ENCODE results near the gene ACTA1. TPM values are rescaled to one million over a fixed set of nuclear protein-coding genes. Genes with fewer than 3 reads are reported as not detected.

Gene ACTA1
- total RNA-seq, 1 donor: not detected

GRCh38 chr1:229457436-229457835, 23.5 kb upstream of the ACTA1 start:
- TF ChIP-seq, protein P1, sequence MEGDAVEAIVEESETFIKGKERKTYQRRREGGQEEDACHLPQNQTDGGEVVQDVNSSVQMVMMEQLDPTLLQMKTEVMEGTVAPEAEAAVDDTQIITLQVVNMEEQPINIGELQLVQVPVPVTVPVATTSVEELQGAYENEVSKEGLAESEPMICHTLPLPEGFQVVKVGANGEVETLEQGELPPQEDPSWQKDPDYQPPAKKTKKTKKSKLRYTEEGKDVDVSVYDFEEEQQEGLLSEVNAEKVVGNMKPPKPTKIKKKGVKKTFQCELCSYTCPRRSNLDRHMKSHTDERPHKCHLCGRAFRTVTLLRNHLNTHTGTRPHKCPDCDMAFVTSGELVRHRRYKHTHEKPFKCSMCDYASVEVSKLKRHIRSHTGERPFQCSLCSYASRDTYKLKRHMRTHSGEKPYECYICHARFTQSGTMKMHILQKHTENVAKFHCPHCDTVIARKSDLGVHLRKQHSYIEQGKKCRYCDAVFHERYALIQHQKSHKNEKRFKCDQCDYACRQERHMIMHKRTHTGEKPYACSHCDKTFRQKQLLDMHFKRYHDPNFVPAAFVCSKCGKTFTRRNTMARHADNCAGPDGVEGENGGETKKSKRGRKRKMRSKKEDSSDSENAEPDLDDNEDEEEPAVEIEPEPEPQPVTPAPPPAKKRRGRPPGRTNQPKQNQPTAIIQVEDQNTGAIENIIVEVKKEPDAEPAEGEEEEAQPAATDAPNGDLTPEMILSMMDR (IDR thresholded peaks at IDR 0.05; ENCODE audit: insufficient read depth, low read length): no peak
- no peak overlapping the region for H3K4me3 ChIP-seq (ENCODE audit: low read depth, low read length)
- DNase-seq (ENCODE audit: low read depth): no peak

DNA sequence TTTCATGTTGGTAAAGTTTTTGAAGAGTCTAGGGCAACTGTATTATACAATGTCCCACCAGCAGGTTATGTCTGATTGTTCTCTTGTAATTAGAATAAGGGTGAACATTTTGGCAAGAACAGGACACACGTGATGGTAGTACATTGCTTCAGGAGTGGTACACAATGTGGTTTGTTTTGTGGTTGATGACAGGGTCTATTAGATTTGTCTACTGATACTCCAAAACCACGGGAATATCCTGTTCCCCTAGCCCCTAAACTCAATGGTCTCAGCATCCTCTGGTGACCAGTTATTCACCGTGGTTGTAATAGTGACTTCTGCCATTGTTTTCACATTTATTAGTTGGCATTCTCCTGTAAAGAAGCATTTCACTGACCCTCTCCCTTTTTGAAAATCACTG, 22.1 kb upstream of the ACTA1 start:
- no peak for DNase-seq (ENCODE audit: low read depth)
- TF ChIP-seq, protein P1 (IDR thresholded peaks at IDR 0.05; ENCODE audit: insufficient read depth, low read length): no peak
- H3K4me3 ChIP-seq (ENCODE audit: low read depth, low read length): no peak overlapping the region

GRCh38 chr1:229454056-229454455, 20.2 kb upstream of the ACTA1 start:
- TF ChIP-seq, protein P1 (IDR thresholded peaks at IDR 0.05; ENCODE audit: insufficient read depth, low read length): no peak
- no peak overlapping the region for H3K4me3 ChIP-seq (ENCODE audit: low read depth, low read length)
- DNase-seq (ENCODE audit: low read depth): no peak

DNA sequence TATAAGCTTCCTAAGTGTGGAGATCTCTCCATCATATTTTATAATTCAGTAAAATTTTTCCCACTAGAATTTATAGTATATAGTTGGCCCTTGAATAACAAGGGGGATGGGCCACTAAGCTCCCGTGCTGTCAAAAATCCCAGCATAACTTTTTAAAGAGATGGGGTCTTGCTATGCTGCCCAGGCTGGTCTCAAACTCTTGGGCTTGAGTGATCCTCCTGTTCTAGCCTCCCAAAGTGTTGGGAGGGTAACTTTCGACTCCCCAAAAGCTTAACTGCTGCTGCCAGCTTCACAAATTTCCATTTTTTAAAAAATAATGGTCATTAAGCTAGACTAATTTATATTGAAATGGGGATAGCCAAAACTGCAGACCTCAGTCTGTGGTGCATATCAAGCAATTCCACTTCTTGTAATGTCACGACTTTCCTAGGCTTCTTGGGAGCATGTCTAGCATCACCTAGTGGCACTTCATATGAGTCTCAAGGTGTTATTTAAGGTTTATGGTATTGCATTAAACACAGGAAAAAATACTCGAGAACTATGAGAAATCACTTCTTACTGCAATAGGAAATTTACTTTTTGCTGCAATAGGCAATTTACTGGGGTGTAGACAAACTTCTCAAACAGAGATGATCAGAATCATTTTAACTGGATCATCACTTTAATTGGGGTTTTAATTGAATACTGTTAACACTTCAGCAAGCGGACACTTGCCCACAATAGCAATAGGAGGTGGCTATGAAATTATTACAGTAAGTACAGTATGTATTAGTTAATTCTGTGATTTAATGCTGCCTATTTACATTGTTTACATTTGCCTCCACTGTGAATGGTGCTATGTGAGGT, 19.3 kb upstream of the ACTA1 start:
- TF ChIP-seq, protein P1 (IDR thresholded peaks at IDR 0.05; ENCODE audit: insufficient read depth, low read length): peak; percentile 57
- DNase-seq (ENCODE audit: low read depth): peak; percentile 47

GRCh38 chr1:229448845-229449244, 15.0 kb upstream of the ACTA1 start:
- TF ChIP-seq, protein P1 (IDR thresholded peaks at IDR 0.05; ENCODE audit: insufficient read depth, low read length): no peak
- DNase-seq (ENCODE audit: low read depth): no peak
- H3K4me3 ChIP-seq (ENCODE audit: low read depth, low read length): no peak overlapping the region

More for the DNA sequence above, 19.3 kb upstream of the ACTA1 start:
- H3K4me3 ChIP-seq (ENCODE audit: low read depth, low read length): no peak overlapping the region

DNA sequence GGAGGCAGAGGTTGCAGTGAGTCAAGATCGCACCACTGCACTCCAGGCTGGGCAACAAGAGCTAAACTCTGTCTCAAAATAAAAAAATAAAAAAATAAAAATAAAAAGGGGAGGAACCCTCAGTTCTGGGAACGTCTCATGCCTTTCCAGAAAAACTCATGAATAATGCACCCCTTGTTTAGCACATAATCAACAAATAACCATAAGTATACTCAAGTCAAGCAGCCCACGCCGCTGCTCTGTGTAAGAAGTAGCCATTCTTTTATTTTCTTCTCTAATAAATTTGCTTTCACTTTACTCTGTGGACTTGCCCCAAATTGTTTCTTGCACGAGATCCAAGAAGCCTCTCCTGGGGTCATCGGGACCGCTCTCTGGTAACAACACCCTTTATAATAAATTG, 14.5 kb upstream of the ACTA1 start:
- no peak for DNase-seq (ENCODE audit: low read depth)
- no peak overlapping the region for H3K4me3 ChIP-seq (ENCODE audit: low read depth, low read length)
- TF ChIP-seq, protein P1 (IDR thresholded peaks at IDR 0.05; ENCODE audit: insufficient read depth, low read length): no peak

Measured in fibroblast of the aortic adventitia (primary cell).